ENCODE data around the gene ZNG1F.
"Not testable (repeated sequence)": the region's sequence is repeated elsewhere in the genome, so short reads cannot be mapped to it uniquely, and the experiment has no call there.

- not testable (repeated sequence) for TF ChIP-seq CTCF (conservative IDR thresholded peaks at IDR 0.05; ENCODE audit: low read depth in 2 of 2); POLR2AphosphoS5 (IDR thresholded peaks at IDR 0.05; ENCODE audit: low read depth); REST (IDR thresholded peaks at IDR 0.05; ENCODE audit: unreplicated experiment); ETS1 (IDR thresholded peaks at IDR 0.05); EZH2 (IDR thresholded peaks at IDR 0.05; ENCODE audit: low read depth, unreplicated experiment)
These were observed 106.8 kb downstream of the ZNG1F start for GRCh38 chr9:41082358-41082757.

All from GM23338 (cell line).